Measurements from ENCODE around the gene MAP7D2. TPM values are rescaled to one million over a fixed set of nuclear protein-coding genes. Genes with fewer than 3 reads are reported as not detected.

MAP7D2 gene
- total and polyA plus RNA-seq, 2 experiments from 2014 or later, result 0.90 to 1.6 TPM

- TF ChIP-seq EZH2phosphoT487 (IDR thresholded peaks at IDR 0.05; ENCODE audit: unreplicated experiment), result no peak
- TF ChIP-seq NANOG (IDR thresholded peaks at IDR 0.05; ENCODE audit: borderline replicate concordance), result no peak
- TF ChIP-seq ZNF331 (CRISPR knock-in tag; IDR thresholded peaks at IDR 0.05; ENCODE audit: low read depth), result no peak
- TF ChIP-seq, protein P1, sequence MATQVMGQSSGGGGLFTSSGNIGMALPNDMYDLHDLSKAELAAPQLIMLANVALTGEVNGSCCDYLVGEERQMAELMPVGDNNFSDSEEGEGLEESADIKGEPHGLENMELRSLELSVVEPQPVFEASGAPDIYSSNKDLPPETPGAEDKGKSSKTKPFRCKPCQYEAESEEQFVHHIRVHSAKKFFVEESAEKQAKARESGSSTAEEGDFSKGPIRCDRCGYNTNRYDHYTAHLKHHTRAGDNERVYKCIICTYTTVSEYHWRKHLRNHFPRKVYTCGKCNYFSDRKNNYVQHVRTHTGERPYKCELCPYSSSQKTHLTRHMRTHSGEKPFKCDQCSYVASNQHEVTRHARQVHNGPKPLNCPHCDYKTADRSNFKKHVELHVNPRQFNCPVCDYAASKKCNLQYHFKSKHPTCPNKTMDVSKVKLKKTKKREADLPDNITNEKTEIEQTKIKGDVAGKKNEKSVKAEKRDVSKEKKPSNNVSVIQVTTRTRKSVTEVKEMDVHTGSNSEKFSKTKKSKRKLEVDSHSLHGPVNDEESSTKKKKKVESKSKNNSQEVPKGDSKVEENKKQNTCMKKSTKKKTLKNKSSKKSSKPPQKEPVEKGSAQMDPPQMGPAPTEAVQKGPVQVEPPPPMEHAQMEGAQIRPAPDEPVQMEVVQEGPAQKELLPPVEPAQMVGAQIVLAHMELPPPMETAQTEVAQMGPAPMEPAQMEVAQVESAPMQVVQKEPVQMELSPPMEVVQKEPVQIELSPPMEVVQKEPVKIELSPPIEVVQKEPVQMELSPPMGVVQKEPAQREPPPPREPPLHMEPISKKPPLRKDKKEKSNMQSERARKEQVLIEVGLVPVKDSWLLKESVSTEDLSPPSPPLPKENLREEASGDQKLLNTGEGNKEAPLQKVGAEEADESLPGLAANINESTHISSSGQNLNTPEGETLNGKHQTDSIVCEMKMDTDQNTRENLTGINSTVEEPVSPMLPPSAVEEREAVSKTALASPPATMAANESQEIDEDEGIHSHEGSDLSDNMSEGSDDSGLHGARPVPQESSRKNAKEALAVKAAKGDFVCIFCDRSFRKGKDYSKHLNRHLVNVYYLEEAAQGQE (IDR thresholded peaks at IDR 0.05; ENCODE audit: unreplicated experiment), result no peak
- no peak for TF ChIP-seq POLR2AphosphoS5 (IDR thresholded peaks at IDR 0.05; ENCODE audit: low read depth)
- TF ChIP-seq JUNB (IDR thresholded peaks at IDR 0.05; ENCODE audit: unreplicated experiment), result no peak
- no peak for TF ChIP-seq ZNF114 (CRISPR knock-in tag; IDR thresholded peaks at IDR 0.05)
- no peak for TF ChIP-seq CREB1 (CRISPR knock-in tag; IDR thresholded peaks at IDR 0.05; ENCODE audit: low read depth)
- TF ChIP-seq, protein P2, sequence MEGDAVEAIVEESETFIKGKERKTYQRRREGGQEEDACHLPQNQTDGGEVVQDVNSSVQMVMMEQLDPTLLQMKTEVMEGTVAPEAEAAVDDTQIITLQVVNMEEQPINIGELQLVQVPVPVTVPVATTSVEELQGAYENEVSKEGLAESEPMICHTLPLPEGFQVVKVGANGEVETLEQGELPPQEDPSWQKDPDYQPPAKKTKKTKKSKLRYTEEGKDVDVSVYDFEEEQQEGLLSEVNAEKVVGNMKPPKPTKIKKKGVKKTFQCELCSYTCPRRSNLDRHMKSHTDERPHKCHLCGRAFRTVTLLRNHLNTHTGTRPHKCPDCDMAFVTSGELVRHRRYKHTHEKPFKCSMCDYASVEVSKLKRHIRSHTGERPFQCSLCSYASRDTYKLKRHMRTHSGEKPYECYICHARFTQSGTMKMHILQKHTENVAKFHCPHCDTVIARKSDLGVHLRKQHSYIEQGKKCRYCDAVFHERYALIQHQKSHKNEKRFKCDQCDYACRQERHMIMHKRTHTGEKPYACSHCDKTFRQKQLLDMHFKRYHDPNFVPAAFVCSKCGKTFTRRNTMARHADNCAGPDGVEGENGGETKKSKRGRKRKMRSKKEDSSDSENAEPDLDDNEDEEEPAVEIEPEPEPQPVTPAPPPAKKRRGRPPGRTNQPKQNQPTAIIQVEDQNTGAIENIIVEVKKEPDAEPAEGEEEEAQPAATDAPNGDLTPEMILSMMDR (conservative IDR thresholded peaks at IDR 0.05; ENCODE audit: low read depth in 2 of 2), result no peak
These were observed 27.8 kb upstream of the MAP7D2 start (continued) for GRCh38 chrX:20144491-20144890.

DNA sequence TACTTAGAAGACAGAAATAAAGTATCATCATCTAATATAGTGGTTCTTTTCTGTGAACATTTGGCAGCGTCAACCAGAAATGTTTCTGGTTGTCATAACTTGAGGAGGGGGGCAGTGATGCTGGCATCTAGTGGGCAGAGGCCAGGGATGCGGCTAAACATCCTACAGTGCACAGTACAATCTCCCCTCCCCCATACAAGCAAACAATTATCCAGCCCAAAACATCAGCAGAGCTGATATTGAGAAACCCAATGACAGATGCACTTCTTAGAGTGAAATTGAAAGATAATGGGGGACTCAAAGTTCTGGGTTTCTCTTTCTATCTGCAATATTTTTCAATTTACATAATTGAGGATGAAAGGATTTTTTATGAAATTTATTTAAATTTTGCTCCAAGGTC lies 26.9 kb upstream of the MAP7D2 start:
- Histone ChIP-seq H3K4me3 (no peak overlapping the region), H3K4me1 (ENCODE audit: insufficient read depth) (no peaks in the 10 kb centered on the region; the same call in 1 of the 2 replicates), H3K27me3 (ENCODE audit: insufficient read depth) (no peaks in the 10 kb centered on the region), H3K9me2 (ENCODE audit: insufficient read depth) (no peaks in the 10 kb centered on the region), H2AFZ (no peak overlapping the region), H3K27ac (ENCODE audit: low read depth) (no peak overlapping the region), H4K20me1 (replicated peaks; ENCODE audit: insufficient read depth) (peaks cover 7% of the 10 kb centered on the region; the same call in 1 of the 2 replicates), H3F3A (replicated peaks; ENCODE audit: low read depth) (no peaks in the 10 kb centered on the region), H3K36me3 (ENCODE audit: insufficient read depth) (no peaks in the 10 kb centered on the region; the same call in 1 of the 2 replicates), H3K79me2 (replicated peaks; ENCODE audit: insufficient read depth) (peaks cover 30% of the 10 kb centered on the region), H3K4me2 (no peak overlapping the region)
- H3K9me3 Mint-ChIP-seq, result no peaks in the 10 kb centered on the region
- no peak overlapping the region for H3K27ac Mint-ChIP-seq
- no peak overlapping the region for H3K4me3 Mint-ChIP-seq
- ATAC-seq (no peak), DNase-seq (ENCODE audit: low spot score) (no peak)
- H3K36me3 Mint-ChIP-seq (ENCODE audit: low read depth), result peaks cover 19% of the 10 kb centered on the region; the same call in 2 of the 3 replicates
- no peak for TF ChIP-seq POLR2AphosphoS5 (IDR thresholded peaks at IDR 0.05; ENCODE audit: low read depth)
- TF ChIP-seq ZNF114 (CRISPR knock-in tag; IDR thresholded peaks at IDR 0.05), result no peak
- H3K27me3 Mint-ChIP-seq (ENCODE audit: insufficient read depth, low read depth, poor library complexity), result peaks cover 4% of the 10 kb centered on the region
- peaks cover 13% of the 10 kb centered on the region; the same call in 2 of the 3 replicates for H3K4me1 Mint-ChIP-seq
